HG02973 (cell line): ENCODE data around the gene MUL1.
"Not testable (repeated sequence)": the region's sequence is repeated elsewhere in the genome, so short reads cannot be mapped to it uniquely, and the experiment has no call there.

Source experiments
- ATAC-seq: cut with Tn5 transposase; IDR thresholded peaks from one replicate; pipeline ENCODE4 v1.9.1; 2021; ENCODE audit warnings: moderate library complexity; ENCODE audit not compliant: unreplicated experiment

MUL1 gene

DNA sequence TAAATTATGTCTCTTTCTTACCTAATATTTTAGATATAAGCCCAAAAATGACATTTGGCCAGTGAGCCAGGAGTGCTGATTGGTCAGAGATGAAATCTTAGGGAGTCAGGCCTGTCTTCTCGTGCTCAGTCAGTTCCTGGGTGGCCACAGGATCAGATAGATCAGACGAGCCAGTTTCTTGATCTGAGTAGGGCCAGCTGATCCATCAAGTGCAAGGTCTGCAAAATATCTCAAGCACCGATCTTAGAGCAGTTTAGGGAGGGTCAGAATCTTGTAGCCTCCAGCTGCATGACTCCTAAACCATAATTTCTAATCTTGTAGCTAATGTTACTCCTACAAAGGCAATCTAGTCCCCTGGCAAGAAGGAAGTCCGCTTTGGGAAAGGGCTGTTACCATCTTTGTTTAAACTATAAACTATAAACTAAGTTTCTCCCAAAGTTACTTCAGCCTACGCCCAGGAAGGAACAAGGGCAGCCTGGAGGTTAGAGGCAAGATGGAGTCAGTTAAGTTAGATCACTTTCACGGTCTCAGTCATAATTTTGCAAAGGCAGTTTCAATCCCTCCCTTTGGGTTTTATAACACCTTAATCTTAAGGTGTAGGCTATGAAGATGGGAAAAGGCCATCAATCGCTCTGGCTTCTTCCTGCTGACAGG is 11.8 kb upstream of the MUL1 start:
- ATAC-seq, result not testable (repeated sequence)

DNA sequence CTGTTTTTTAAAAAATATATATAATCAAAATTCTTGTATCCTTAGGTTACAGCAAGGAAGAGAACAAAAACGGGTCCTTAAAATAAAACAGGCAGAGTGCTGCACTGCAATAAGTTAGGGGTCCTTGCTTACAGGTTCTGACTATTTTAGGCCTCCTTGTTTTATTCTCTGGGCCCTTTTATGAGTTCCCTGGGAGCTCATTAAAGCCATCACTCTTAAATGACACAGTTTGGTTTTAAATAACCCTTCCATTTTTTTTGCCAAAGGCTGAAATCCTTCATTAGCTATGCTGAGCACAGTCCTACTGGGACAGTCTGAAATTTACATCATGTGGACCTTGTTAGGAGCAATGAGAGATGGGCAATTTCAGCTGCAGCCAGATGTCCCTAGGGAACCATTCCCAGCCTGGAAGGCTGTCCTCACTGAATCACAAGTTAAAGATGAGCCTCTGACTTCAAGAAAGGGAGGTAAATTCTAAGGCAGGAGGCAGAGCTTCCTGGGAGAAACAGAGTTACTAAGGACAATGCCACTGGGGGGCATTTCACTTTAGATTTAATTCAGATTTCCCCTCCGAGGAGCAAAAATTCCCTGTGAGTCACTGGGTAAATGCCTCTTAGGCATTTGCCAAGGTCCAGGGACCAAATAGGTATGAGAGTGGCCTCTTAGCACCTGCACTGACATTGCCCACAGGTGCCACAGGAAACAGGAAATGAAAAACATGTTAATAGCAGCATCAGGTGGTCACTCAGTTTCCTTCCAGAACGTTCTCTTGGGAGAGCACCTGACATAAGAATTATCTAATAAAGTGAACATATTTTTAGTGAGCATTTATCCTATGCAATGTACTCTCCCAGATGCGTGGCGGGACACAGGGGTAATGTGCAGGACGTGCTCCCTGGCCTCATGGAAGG is 3.8 kb upstream of the MUL1 start:
- no peak for ATAC-seq

DNA sequence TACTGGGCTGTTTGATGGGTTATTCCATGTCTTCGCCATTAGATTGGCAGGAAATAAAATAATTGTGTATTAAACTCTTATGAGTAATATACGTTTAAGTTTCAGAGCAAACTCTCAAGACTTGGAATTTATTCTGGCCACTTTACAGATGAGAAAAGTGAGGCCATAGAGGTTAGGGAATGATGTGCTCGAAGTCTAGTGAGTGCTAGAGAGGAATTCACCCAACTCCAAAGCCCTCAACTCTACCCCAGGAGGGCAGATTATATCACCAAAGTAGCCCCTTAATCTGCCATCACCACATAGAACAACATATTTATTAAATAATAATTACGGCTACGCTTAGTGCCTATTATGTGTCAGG is 440 bp upstream of the MUL1 start:
- no peak for ATAC-seq

DNA sequence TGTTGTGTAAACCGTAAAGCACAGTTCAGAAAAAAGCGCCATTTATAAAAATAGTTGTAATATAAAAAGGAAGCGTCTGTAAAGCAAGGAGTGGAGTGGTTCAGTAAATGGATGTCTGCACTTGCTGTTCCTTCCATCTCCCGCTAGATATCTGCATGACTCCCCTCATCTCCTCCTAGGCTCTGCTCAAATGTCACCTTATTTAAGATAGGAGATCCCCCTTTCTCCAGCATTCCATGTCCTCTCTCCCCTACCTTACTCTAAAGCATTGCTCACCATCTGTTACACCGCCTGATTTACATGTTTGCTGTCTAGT is 745 bp downstream of the MUL1 start:
- peak; percentile 15 for ATAC-seq

DNA sequence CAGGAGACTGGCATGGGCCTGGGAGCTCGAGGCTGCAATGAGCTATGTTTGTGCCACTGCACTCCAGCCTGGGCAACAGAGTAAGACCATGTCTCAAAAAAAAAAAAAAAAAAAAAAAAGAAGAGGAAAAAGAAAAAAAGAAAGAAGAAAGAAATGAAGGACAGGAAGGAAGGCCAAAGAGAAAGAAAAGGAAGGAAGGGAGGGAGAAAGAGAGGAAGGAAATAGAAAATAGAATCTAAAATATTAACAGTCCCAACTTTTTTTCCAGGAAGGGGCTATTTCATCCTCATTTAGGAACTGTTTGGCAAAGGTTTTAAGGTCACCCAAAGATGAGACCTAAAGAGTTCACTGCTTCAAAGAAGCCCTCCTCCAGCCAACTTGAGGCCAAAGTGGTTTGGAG is 2.5 kb downstream of the MUL1 start:
- ATAC-seq, result no peak

DNA sequence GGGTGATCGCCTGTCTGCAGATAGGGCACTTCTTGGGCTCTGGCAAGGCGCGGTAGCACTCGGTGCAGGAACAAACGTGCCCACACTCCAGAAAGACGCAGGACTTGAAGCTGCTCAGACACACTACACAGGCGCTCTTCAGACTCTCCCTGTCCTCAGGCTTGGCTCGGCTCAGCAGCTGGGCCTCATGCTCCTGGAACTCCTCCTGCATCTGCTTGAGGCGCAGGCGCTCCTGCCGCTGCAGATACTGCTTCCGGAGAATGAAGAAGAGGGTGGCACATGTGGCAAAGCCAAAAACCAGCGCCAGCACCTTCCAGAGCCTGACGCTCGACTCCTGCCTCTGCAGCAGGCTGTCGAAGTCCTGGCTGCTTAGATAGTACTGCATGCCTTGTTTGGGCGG is 7.2 kb downstream of the MUL1 start:
- no peak for ATAC-seq

DNA sequence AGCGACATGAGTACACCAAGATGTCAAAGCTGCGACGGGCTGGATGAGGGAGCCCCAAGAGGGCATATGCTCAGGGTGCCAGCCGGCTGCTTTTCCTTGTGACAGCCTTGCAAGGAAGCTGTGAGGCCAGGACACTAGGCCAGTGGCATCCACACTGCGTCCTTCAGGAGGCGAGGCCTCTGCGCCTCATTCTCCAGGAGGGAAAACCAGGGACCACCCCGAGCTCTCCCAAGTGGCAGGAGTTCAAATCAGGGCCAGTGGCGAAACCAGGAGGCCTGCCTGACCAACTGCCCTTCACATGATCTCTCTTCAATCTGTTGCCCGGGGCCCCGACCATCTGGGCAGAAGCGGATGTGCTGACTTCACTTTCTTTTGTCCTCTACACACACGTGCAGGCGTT is 8.2 kb downstream of the MUL1 start:
- ATAC-seq, result no peak

DNA sequence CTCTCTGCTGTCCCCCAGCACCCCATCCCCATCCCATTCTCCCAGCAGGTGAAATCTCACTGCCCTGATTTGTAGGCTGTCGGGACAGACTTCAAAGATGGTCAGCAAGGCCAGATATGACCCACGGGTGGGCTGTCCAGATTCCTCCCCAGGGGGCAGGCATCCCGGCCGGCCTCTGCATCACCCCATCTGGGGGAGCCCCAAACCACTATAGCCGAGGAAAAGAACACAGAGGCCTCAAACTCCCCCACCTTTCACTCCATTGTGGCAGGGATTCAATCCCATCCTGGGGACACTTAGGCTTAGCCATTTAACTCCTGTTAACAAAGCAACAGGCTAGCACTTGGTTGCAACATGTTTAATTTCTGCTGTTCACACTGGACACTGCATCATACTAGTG is 8.8 kb downstream of the MUL1 start:
- ATAC-seq, result no peak

DNA sequence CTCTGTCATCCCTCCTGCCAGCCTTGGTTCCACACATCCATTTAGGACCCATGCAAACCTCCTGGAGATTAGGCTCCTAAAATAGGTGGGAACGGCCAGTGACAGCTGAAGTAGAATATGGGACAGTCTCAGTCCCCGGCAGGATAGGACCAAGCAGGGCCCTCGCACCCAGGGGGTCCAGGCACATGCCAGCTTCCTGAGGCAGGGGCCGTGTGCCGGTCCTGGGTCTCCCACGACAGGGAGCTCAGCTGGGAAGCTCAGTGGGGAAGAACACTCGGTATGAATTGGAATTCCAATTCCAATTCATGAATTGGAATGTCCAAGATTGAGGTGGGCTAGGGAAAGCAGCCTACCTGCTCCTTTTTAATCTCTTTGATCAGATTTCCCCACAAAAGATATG is 9.8 kb downstream of the MUL1 start:
- no peak for ATAC-seq

DNA sequence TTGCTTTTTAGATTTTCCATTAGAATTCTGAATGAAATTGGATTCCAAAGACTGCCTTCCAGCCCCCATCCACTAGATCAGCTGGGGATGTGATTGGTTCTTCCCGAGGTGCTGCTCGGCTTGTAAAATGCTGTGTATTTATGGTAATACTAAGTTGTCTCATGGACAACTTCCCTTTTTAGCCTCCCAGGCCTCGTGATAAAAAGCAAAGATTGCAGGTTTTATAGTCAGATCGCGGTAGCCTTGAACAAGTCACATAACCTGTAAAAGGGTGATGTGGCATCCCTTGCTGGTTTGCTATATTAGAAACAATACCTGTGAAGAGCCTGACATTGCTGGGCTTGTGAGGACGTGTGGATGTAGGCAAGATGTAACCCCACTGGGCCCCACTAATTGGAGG is 10.4 kb downstream of the MUL1 start:
- no peak for ATAC-seq

DNA sequence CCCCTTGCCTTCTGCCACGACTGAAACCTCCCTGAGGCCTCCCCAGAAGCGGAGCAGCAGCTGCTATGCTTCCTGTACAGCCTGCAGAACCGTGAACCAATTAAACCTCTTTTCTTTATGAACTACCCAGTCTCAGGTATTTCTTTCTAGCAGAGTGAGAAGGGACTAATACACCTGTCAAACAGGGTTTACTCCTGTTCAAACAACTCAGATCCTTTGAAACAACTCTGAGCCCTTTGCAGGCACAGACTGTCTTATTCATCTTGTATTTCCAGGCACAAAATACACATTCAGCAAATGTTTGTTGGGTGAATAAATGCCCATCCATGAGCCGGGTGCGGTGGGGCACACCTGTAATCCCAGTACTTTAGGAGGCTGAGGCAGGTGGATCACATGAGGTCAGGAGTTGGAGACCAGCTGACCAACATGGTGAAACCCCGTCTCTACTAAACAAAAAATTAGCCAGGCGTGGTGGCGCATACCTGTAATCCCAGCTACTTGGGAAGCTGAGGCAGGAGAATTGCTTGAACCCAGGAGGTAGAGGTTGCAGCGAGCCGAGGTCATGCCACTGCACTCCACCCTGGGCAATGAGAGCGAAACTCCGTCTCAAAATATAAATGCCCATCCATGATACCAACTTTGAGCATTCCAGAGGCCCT is 11.1 kb downstream of the MUL1 start:
- not testable (repeated sequence) for ATAC-seq

DNA sequence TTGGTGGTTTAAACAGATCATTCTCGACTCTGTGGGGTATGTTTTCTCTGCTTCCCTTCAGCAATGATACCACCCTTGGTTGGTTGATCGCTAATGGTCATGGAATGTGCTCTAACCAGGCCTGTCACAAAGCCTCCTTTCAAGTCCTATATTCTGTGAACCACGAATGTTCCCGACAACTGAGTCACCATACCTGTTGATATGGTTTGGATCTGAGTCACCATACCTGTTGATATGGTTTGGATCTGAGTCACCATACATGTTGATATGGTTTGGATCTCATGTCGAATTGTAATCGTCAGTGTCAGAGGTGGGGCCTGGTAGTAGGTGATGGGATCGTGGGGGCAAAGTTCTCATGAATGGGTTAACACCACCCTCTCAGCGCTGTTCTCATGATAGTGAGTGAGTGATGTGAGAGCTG is 11.7 kb downstream of the MUL1 start:
- no peak for ATAC-seq

DNA sequence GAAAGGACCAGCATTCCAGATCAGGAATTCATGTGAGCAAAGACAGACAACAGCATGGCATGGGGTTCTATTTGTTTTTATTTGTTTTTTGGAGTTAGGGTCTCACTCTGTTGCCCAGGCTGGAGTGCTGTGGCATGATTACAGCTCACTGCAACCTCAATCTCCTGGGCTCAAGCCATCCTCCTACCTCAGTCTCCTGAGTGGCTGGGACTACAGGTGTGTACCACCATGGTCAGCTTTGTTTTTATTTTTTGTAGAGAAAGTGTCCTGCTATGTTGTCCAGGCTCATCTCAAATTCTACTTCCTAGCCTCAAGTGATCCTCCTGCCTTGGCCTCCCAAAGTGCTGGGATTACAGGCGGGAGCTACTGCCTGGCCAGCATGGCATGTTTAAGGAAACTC is 12.3 kb downstream of the MUL1 start:
- ATAC-seq, result no peak

DNA sequence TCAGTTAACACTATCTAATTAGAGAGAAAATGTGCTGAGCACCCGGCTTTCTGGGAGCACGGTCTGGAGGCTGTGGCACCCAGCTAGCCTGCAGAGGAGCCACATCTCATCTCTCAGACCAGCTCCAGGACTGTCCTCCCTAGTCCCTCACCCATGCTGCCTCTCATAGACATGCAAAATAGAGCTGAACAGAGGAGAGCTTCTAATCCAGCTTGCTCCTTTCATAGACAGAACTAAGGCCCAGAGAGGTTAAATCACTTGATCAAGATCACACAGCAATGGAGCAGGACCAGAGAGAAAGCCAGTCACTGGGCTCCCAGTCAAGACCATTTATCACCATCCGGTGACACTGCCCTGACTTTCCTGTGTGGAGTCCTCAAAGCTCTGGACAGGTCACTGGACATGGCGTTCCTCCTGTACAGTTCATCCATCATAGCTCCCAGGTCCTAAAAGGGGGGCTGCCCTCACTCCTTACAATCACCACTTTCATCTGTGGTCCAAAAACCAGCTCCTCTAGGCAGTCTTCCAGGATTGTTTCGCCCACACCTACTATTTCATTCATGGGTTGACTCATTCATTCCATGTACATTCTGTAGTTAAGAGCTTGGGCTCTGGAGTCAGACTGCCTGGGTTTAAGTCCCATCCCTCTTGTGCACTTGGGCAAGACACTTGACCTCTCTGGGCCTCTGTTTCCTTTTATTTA is 13.2 kb downstream of the MUL1 start:
- ATAC-seq, result no peak

DNA sequence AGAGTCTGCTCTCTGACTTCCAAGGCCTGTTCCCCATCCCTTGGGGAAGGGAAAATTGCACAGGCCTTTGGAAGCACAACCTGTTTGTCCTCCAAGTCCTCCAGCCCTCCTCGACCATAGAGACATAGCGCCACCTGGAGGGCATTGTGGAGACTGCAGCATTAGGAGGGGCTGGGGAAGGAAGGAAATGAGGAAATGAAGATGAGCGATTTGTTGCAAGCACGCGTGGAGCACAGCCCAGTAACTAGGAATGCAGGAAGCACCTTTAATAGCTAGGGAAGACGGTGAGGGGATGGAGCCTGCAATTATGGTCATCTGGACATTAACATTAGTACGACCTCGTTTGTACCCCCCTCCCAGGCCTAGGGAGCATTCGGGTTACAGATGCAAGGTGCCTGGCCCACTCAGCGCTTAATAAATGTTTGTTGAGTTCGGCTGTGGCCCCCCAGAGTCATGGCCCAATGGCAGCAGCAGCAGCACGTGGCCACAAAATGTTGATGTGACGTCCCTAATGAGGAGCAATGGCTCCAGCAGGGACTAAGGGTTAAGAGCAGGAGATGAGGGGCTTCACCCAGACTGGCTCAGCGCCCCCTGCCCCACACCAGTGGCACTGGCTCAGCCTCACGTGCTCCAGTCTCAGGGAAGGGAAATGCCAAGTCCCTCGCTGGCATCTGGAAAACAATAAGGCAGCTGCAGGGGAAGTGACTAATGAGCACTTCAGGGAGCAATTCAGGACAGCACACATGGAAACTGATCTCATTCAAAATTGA is 13.9 kb downstream of the MUL1 start:
- ATAC-seq, result no peak

DNA sequence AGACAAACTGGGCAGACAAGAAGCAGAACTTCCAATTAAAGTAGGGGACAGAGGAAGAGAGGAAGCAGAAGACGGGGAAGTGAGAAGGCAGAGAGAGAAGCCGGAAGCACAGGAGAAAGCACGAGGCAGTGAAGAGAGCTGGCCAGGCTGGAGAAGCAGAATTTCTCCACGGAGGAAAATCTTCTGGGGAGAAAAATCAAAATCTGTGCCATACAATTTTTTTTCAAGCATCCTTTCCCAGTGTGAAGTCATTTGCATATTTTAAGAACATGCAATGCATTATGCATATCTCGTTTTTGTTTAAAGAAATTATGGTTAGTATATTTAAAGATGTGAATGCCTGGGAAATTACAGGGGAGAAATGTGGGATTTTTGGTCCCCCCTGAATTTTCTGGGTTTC is 14.6 kb downstream of the MUL1 start:
- ATAC-seq, result no peak

DNA sequence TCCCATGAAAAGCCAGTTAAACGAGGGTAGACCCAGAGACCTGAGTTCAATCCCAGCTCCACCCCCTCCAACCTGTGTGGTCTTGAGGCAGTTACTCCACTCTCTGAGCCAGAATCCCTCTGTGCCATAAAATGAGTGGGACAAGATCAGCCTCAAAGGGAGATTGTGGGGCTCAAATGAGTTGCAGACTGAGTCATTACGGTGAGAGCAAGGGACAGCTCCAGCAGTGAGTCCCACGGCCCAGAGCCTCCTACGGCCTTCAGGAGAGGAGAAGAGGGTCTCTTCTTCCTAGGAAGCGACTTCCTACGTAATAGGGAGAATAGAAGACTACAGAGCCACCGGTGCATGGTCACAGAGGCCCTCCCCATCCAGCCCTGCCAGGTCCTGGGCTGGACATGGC is 15.2 kb downstream of the MUL1 start:
- ATAC-seq, result no peak

DNA sequence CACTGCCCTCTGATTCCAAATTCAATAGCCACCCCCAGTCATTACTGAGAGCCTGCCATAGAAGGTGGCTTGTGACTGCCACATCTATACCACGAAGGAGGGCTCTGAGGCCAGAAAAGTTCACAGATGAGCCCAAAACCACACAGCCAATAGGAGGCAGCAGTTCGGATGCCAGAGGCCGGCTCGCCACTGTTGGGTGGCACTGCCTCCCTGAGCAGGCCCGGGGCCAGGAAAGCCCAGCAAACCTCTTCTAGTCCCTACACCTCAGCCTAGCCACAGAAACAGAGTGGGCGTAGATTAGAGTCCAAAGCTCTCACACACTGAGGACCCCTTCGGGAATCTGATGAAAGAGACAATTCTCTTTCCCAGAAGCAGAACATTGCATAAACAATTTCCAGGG is 16.1 kb downstream of the MUL1 start:
- ATAC-seq, result no peak

DNA sequence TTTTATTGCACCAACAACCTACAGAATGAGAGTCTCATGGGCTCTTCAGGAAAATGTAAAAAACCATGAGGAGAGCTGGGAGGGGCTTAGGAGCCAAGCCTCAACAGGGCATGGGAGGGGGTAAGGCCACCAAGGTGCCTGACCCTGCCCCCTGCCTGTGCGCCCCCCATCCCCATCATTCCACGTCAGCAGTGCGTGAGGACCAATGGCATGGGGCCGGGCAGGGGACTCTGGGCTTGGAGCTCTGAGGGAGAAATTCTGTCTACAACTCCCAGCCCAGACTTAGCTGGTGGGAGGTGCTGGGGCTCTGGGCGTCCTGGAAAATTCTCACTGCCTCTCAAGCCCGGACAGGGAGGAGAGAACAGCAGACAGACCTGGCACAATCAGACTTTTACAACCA is 16.8 kb downstream of the MUL1 start:
- no peak for ATAC-seq

DNA sequence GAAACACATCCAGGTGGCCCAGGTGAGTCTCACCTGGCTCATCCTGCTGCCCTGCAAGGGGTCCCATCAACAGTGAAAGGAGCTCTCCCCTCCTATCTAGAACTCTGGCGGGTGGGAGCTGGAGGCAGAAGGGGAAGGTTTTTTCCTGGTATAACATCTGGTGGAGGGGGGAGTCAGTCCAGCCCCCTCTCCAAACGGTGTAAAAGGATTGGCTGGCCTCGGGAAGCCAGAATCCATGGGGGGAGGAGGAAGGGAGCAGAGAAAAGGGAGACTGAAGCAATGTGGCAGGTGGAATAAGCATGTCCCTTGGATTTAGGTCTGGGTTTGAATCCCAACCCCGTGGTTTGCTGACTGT is 20.7 kb downstream of the MUL1 start:
- no peak for ATAC-seq
